Measurements from ENCODE around the gene NR4A2.
A peak's percentile ranks its signal among the peaks of the same experiment; 100 is the strongest.

NR4A2 gene

DNA sequence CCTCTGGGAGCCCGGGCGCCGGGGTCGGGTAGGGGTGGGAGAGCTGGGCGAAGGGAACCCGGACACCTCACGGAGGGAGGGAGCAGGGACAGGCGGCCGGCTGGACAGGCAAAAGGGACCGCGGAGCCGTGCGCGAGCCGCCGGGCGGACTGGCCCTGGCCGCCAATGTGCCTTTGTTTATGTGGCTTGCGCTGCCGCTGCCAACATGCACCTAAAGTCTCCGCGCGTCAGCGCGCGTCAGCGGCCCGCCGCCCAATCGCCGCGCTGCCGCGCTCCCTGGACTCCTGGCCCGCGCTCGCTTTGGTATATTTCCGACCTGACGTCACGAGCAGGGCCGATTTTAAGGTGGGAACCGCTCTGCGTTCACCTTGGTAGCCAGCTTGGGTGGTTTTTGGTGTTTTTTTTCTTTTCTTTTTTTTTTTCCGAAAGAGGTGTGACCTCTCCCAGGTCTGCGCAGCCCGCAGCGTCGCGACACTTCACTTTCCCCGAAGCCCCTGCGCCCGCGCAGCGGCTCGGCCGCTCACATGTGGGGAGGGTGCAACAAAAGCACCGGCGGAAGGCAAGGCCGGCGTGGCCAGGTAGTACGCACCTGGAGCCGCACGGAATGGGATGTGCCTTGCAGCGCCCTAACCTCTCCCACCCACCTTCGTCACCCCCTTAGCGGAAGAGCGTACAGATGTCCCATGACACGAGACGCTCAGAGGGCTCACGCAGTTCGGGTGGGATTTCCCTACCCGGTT lies at the start of gene NR4A2:
TSS of gene NR4A2 (minus strand) at position 188 of the 740 bp plus-strand sequence. CDS start 2,535 bp downstream, outside the sequence.
- peak; percentile 91 for DNase-seq

DNA sequence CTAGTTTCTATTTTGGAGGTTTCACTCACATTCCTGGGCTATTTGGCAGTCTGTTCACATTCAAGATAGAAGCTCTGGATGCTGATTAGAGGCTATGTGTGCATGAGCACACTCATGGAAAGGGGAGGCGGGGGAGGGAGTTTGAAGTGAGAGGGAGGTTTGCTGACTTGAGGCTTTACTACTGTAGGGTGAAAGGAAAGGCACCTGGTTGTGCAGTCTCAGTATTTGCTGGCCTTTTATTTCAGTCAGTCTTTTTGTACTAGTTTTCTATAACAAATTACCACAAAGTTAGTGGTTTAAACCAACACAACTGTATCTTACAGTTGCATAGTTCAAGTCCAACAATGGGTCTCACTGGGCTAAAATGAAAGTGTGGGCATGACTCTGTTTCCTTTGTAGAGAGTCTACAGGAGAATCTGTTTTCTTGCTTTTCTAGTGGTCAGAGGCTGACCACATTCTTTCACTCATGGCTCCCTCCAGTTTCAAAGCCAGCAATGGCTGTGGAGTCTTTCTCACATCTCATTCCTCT lies 47.7 kb upstream of the NR4A2 start:
- no peak for DNase-seq

DNA sequence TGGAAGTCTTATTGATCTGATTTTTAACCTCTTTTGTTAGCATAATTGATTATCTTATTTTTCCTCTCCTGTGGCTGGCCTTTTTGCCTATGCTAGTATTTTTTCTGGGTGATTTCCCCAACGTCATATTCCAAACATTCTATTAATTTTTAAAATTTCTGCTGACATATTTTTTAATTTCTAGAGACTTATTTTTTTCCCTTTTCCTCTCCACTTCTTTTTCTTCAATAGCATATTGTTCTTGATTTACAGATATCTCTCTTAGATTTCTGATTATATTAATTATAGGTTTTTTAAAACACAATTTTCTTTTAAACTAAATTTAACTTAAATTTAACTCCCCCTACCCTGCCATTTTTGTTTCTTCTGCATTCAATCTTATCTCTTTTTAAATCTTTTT lies 47.2 kb upstream of the NR4A2 start:
- no peak for DNase-seq

DNA sequence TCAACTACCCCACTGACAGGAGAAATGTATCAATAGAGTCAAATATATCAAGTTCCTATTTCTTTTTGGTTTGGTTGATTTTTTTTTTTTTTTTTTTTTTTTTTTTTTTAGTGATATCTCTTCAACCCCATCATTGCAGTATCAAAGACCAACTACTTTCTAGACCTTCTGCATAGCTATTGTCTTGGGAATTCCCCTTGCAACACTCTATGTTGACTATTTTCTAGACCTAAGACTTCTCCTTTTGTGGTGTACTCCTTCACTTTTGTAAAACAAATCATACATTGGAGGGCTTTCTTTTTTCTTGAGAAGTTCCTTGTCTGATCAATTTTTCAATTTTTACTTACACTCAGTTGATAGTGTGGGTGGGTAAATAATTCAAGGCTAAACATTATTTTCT lies 46.5 kb upstream of the NR4A2 start:
- no peak for DNase-seq

DNA sequence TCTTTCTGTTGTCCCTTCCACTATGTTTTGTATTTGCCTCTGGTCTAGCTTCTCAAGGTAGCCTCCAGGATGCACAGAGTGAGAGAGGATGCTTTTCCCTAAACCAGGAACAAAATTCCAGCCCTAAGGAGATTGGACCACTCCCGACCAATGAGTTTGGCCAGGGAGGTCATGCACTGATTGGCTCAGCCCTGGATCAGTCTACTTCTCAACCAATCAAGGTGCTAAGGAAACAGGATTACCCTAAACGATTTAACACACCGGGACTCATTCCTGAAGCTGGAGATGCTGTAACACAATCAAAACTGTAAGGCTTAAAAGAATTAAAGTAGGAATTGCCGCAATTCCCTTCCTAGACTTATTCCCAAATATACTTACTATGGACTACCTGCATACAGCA lies 34.2 kb upstream of the NR4A2 start:
- DNase-seq, result no peak

DNA sequence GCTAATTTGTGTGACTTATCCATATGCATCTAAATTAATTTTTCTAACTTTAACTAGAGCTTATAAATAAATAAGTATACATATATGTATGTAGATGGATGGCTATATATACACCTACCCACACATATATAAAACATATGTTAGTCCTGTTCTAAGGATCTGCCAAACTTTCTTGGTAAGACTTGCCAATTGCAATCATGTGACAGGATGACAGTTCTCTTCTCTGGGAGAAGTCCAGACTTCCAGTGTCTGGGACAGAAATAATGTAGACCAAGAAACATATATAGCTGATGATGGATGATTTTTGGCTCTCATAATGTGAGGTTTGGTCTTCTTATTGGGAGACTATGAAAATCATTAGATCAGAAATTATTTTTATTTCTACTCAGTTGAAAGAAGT lies 30.6 kb upstream of the NR4A2 start:
- no peak for DNase-seq

DNA sequence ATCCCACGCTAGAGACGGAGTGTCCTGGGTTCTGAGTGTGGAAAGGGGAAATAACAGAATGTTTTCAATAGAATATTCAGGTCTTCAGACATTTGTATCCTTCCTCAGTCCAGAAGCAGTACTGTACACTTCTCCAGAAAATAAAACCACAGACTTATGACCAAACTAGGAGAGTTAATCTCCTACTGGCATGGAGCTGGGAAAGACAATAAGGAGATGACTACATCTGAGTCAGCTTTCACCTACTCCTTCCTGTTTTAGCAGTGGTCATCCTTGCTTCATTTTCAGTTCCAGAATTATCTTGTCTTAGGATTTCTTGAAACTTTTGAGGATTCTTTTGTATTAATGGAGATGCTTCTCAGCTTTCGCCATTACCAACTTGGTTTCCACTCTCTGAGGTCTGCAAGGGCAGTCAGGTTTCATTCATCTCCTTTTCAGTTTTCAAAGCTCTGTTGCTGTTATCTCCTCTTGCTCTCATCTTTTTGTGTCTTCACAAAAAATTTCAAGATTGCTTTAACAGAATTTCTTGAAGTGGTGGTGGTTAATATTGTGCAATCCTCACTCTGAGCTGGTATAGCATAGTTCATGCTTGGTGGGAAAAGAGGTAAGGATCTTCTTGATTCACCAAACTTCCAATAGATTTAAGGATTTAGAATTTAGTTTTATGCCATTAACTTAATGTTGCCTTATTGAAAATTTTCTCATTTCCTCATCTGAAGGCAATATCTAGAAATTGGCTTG lies 23.7 kb upstream of the NR4A2 start:
- no peak for DNase-seq

DNA sequence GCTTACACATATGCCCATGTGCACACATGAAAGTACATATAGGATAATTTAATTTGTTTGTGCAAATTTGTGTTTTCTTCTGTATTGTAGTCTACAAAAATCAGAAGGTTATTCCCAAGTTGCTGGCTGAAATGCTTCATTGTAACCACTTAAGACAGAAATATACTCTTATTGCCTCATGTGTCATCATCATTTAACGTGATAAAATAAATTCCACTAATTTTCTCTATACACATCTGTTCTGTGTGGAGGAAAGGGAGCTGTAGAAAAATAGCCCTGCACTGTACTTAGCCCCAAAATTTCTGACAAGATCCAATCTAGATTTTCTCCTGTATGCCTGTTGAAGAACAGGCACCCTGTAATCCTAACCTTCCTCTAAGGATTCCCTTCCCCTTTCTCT lies 20.4 kb upstream of the NR4A2 start:
- no peak for DNase-seq

DNA sequence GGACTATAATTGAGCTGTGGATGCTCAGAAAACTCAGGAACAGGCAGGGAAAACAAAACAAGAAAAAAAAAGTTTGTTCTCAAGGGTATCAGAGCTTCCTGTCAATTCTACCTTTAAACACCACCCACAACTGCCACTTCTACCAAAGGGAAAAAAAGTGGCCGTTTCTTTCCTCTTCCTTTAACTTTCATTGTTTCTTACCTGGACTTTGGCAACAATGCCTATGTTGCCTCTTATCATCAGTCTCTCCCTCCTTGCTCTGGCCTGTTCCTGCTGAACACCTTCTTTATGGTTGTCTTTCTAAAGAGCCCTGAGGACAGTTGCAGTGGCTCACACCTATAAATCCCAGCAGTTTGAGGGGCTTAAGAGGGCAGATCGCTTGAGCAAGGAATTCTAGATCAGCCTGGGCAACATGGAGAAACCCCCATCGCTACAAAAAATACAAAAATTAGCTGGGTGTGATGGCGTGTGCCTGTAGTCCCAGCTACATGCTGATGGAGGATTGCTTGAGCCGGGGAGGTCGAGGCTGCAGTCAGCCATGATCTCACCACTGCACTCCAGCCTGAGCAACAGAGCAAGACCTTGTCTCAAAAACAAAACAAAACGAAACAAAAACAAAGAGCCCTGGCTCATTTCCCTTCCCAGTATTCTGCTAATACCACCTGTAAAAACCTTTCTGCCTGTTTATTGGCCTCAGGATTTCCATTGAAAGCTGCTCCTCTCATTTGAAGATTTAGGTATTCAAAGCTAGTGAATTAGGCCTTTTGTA lies 18.0 kb upstream of the NR4A2 start:
- DNase-seq, result no peak

DNA sequence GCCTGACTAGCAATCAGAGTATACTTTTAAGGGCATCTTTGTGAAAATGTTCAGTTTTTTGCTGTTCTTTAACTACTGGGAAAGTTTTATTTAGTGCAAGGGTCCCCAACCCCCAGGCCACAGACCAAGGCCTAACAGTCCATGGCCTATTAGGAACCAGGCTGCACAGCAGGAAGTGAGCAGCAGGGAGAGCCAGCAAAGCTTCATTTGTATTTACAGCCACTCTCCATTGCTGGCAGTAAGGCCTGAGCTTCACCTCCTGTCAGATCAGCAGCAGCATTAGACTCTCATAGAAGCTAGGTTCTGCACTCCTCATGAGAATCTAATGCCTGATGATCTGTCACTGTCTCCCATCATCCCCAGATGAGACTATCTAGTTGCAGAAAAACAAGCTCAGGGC lies 17.1 kb upstream of the NR4A2 start:
- DNase-seq, result no peak

DNA sequence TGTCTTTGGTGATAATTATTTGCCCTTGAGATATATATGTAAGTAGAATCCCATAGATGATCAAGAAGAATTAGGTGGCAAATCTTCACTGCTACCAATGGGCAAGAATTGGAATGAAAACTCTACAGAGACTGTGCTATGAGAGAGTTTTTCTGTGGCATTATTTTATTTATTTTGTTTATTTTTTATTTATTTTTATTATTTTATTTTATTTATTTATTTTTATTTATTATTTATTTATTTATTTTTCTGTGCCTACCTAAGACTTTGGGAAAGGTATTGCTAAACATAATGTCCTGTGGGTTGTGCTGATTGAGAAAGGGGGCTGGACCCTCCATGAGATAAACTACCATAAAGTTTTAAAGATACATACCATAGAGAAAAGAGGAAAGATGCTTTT lies 16.6 kb upstream of the NR4A2 start:
- DNase-seq, result no peak

DNA sequence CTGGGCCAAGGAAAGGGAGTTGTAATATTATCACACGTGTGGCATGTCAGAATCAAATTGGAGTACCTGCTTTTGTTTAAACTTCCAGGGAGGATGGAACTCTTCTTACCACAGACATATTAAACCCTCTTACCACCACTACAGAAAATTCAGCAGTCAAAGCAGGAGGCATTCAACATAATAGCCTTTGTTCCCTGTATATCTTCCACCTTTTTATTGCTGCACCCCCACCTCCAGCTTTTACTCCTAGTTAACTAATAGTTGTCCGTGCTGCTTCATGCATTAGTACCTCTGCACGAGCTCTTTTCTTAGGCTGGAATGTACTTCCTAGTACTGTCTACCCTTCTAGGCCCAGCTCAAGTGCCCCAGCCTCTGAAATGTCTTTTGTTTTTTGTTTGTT lies 14.9 kb upstream of the NR4A2 start:
- DNase-seq, result no peak

DNA sequence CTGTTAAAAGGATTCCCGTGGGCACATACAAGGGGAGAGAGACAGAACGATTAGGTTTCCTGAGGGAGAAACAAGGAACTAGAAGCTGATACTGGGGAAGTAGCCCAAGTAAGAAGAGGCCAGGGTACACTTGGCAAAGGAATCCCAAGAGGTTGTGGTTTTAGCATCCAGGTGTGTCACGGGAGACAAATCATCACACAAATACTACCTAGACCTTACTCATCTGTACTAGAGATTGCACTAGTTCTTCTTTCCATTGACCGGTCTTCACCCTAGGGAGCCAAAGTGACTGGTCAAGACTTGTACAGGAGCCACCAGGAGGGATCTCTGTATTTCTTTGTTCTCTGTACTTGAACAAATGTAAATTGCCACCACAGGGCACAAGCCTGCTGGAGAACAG lies 14.2 kb upstream of the NR4A2 start:
- no peak for DNase-seq

DNA sequence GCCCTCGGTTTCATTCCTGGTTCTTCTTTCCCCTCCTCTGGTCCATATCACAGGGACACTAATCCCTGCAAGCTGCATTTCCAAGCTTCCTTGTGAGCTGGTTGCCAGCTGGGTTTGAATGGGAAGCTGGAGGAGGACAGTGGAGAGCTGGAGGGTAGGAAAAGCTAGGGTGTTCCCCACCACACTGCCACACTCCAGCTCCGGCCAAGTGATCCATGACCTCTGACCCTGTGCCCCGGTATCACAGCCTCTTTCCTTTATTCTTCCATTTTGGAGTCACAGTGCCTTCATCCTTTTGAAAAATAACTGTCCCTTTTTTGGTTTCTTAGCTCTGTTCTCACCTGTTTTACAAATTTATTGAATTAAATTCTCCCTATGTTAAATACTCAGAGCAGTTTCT lies 13.1 kb upstream of the NR4A2 start:
- DNase-seq, result no peak

DNA sequence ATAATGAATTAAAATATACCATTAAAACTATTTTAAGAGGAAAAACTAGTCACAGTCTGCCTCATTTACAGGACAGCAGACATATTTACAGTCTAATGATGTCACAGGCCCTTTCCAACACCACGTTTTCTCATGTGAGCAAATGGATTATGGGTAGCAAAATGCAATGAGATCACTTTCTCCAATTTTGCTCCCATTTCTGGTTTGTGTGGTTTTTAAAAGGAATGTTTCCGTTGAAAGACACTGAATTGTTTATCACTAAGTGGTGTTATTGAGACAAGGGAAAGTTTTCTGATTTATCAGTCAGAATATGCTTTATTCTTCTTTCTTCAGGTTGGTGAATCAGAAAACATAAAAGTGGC lies 11.4 kb upstream of the NR4A2 start:
- no peak for DNase-seq

DNA sequence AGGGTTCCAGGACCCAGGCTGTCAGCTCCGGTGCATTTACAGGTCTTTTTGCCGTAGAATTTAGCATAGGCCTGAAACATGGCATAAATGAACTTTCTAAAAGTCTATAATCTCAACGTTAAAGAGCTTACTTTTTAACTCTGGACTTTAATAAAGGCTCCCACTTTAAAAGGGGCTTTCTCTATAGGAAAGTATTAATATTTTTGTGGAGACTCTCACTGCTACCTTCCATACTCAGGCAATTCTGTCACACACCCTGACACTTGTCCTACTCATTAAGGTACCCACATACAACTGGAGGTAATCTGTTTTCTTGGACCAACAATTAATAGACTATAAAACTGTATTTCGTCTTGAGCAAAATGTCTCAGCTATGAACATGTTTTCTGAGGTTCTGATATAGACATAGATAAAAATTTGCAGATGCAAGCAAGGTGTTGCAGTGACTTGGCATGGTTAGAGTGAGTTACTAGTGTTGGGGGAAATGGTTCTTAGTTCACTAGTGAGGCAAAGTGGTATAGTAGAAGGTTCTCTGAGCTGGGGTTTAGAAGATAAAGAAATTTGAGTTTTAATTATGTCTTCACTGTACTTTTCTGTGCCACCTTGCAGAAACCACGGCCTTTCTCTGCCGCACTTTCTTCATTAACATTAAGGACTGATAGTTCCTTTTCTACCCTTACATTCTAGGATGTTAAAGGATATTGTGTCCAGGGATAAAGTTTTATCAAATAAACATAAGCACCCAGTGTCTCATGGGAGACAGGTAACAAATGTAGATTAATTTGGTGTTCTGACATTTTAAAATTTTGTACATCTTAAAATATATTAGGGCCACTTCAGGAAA lies 10.8 kb upstream of the NR4A2 start:
- DNase-seq, result no peak

DNA sequence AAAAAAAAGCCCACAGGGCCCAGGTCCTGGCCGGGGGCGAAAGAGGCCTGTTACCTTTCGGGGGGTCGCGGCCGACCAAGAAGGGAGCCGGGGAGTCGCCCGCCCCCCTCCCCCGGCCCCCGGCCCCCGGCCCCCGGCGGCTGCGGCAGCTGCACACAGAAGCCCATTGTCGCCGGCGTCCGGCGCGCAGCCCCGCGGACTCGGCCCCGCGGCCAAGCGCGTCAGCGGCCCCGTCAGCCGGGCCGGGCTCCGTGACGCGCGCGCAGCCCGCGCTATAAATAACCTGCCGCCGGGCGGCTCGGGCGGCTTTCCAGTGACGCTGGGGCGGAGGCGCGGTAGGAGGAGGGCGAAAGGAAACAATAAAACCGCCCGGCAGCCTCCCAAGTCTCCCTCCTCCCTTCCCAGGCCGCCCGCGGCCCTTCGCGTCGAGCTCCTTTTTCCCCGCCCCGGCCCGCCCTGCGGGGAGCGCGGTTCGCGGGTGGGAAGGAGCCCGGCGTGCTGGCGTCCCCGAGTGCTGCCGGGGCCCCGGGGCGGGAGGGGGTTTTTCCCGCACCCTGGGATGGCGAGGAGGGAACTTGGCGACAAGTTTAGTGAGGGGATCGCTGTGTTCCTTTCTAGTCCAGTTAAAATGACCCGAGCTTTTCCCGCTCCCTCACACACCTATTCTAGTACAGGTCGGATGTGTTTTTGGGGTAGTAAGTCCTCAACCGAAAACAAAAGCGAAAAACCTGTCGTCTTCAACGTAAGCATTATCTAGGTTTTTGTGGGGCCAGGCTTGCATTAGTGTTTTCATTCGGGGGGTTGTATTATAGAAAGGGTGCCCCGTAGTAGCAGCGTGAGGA lies 10.0 kb upstream of the NR4A2 start:
- peak; percentile 88 for DNase-seq

DNA sequence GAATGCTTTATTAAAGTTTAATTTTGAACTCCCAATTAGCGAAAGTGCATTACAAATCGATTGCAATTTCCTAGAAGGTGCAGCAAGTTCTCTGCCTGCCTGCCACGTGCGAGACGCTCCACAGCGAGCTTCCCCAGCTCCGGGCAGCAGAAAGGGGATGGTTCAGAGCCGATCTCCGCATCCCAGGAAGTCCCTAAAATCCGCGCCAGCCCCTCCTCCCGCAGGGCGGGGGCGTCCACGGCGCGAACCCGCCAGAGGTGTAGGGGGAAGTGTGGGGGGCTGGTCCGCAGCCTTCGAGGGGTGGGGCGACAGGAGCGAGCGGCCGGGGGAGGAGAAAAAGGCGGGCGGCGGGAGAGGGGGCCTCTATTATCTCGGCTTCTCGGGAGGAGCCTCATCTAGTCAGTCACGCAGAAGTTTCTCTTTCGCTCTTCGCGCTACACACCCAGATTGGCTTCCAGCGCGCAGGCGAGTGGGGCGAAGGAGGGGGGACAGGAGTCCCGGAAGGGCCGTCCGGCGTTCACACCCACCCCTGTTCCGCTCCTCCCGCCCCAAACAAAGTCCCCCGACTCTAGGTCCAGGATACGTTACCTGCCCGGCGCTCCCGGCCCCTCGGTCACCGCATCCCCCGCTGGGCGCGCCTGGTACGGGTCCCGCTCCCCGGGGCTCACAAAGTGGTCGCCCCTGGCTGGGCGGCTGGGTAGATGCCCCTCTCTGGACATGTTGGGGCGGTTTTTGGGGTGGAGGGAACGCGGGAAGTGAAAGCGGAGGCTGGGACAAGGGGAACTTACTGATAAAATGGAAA lies 9.1 kb upstream of the NR4A2 start:
- peak; percentile 89 for DNase-seq

DNA sequence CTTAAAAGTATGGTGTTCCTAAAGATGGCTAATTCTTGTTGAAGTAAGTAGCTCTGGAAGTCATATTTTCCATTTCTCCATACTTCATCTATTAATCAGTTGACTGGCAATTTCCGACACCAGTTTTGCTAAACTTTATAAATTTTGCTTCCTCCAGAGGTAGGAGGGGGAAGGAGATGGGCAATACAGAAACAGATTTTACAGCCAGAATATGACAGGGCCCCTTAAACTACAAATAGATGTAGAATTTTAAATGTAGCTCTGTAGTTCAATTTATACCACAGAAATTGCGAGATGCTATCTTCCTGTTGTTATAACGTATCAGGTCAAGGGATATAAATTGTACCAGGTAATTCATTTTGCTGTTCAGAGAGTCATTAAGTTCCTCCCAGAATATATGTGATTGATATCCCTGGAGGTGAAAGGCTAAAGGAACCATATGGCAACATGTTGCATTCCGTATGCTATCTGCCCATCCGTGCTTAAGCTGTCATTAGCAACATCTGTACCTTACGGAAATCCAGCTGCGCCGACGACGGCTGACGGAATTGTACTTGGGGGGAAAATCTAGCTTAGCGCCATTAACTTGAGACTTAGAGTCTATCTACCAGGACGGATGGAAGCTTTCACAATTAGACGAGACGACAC lies 8.4 kb upstream of the NR4A2 start:
- DNase-seq, result no peak

DNA sequence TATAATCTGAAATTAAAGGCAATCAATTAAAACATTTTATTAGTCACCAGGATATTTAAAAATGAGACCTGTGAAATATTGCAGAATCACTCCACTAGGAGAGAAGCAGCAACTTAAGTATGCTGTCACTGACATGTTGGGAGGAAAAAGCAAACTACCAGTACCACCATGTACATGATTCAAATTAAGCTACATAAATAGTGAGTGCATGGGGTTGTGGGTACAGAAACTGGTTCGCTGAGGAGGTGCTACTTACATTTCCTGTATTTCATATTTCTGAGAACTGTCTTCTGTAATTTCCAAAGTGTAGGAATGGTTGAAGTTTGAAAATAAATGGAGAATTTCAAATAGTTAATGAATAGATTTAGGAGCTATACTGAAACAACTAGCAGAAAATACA lies 7.9 kb upstream of the NR4A2 start:
- DNase-seq, result no peak

All from NCI-H1436 (cell line).